HepG2 (cell line): Measurements from ENCODE around the gene SLBP. TPM values are rescaled to one million over a fixed set of nuclear protein-coding genes. Genes with fewer than 3 reads are reported as not detected.

Experiments used
- AGO2 ChIP-seq: fragments of 200-400 bp; formaldehyde crosslinking; optimal IDR thresholded peaks from 2 replicates; pipeline ENCODE3; 2017; ENCODE audit warnings: mild to moderate bottlenecking, low read depth, low read length, moderate library complexity
- CAMTA2 ChIP-seq: sonication (generic); formaldehyde crosslinking; IDR thresholded peaks from 2 replicates; pipeline ENCODE4 v1.4.0; 2020; ENCODE audit warnings: mild to moderate bottlenecking, missing genetic modification reagents, borderline replicate concordance
- CCDC6 ChIP-seq: sonication (generic); formaldehyde crosslinking; IDR thresholded peaks from 2 replicates; pipeline ENCODE4 v1.8.1; 2022; ENCODE audit warnings: mild to moderate bottlenecking, missing genetic modification reagents, moderate library complexity
- CERS6 ChIP-seq: sonication (generic); formaldehyde crosslinking; IDR thresholded peaks from 2 replicates; pipeline ENCODE4 v1.5.0; 2020; ENCODE audit warnings: missing genetic modification reagents
- HNRNPUL1 ChIP-seq: fragments of 200-400 bp; formaldehyde crosslinking; IDR thresholded peaks from 2 replicates; pipeline ENCODE4 v1.6.1; 2017; ENCODE audit warnings: low read depth, mild to moderate bottlenecking, low read length, moderate library complexity
- HOXA3 ChIP-seq: sonication (generic); formaldehyde crosslinking; IDR thresholded peaks from 2 replicates; pipeline ENCODE4 v1.5.0; 2020; ENCODE audit warnings: missing genetic modification reagents
- MEIS2 ChIP-seq: sonication (generic); formaldehyde crosslinking; IDR thresholded peaks from 2 replicates; pipeline ENCODE4 v1.9.0; 2021; ENCODE audit warnings: mild to moderate bottlenecking, missing genetic modification reagents
- RFXANK ChIP-seq: IDR thresholded peaks from 2 replicates; pipeline ENCODE4 v1.6.1; 2016
- SP5 ChIP-seq: IDR thresholded peaks from 2 replicates; pipeline ENCODE4 v1.6.1; 2016; ENCODE audit warnings: low read depth, borderline replicate concordance
- TIGD3 ChIP-seq: sonication (generic); formaldehyde crosslinking; IDR thresholded peaks from 2 replicates; pipeline ENCODE4 v1.5.1; 2020; ENCODE audit warnings: mild to moderate bottlenecking, missing genetic modification reagents, borderline replicate concordance
- ZBTB7A ChIP-seq: sonication (generic); formaldehyde crosslinking; IDR thresholded peaks from 2 replicates; pipeline ENCODE4 v1.8.0; 2022; ENCODE audit warnings: mild to moderate bottlenecking, missing genetic modification reagents
- ZFP91 ChIP-seq: sonication (generic); formaldehyde crosslinking; IDR thresholded peaks from 2 replicates; pipeline ENCODE4 v1.9.0; 2022; ENCODE audit warnings: missing genetic modification reagents, mild to moderate bottlenecking, borderline replicate concordance
- ZKSCAN5 ChIP-seq: sonication (generic); formaldehyde crosslinking; IDR thresholded peaks from 2 replicates; pipeline ENCODE4 v1.5.1; 2020; ENCODE audit warnings: mild to moderate bottlenecking, missing genetic modification reagents
- ZNF160 ChIP-seq: sonication (generic); formaldehyde crosslinking; IDR thresholded peaks from 2 replicates; pipeline ENCODE4 v1.8.0; 2022; ENCODE audit warnings: mild to moderate bottlenecking, inconsistent platforms, missing genetic modification reagents
- ZNF230 ChIP-seq: sonication (generic); formaldehyde crosslinking; IDR thresholded peaks from 2 replicates; pipeline ENCODE4 v1.4.0; 2020; ENCODE audit warnings: mild to moderate bottlenecking, missing genetic modification reagents
- ZNF235 ChIP-seq: sonication (generic); formaldehyde crosslinking; IDR thresholded peaks from 2 replicates; pipeline ENCODE4 v1.8.1; 2023; ENCODE audit warnings: mild to moderate bottlenecking, missing genetic modification reagents, borderline replicate concordance
- ZNF280B ChIP-seq: sonication (generic); formaldehyde crosslinking; IDR thresholded peaks from 2 replicates; pipeline ENCODE4 v1.5.0; 2020; ENCODE audit warnings: missing genetic modification reagents, mild to moderate bottlenecking, borderline replicate concordance
- ZNF567 ChIP-seq: sonication (generic); formaldehyde crosslinking; IDR thresholded peaks from 2 replicates; pipeline ENCODE4 v1.8.1; 2023; ENCODE audit warnings: mild to moderate bottlenecking, missing genetic modification reagents, borderline replicate concordance
- ZNF761 ChIP-seq: sonication (generic); formaldehyde crosslinking; conservative IDR thresholded peaks from 2 replicates; pipeline ENCODE4 v1.4.0; 2020; ENCODE audit warnings: mild to moderate bottlenecking, missing genetic modification reagents
- ZSCAN20 ChIP-seq: sonication (generic); formaldehyde crosslinking; IDR thresholded peaks from 2 replicates; pipeline ENCODE4 v1.4.0; 2020; ENCODE audit warnings: missing genetic modification reagents, mild to moderate bottlenecking, borderline replicate concordance
- polyA plus RNA-seq, 8 experiments: library from polyadenylated mRNA; depleted of rRNA in 3 of 8; stranded (reverse) in 7 of 8; unstranded in 1 of 8; fragments of >200 nt; fragmentation: Illumina TruSeq in 4 of 8; extraction: Trizol in 4 of 8; gene quantifications; 2 replicates each; pipeline versions ENCODE4 v1.2.1 to v1.2.3, GENCODE V29; 2011 to 2016; ENCODE audit warnings: low read depth in 4 of 8, missing spikeins in 1 of 8, mixed read lengths in 1 of 8; ENCODE audit not compliant: insufficient read depth in 1 of 8
- total RNA-seq, 5 experiments: library from RNA; depleted of rRNA; stranded (reverse); fragments of >200 nt; fragmentation: Illumina TruSeq; extraction: Trizol; gene quantifications; 2 replicates each; pipeline ENCODE4 v1.2.3, GENCODE V29; 2016; ENCODE audit warnings: low read depth in 1 of 5
- TF ChIP-seq, protein P1 (sequence below): sonication (generic); IDR thresholded peaks from 2 replicates; pipeline ENCODE4 v1.6.1; 2016; ENCODE audit warnings: low read depth, borderline replicate concordance
- TF ChIP-seq, protein P2 (sequence below): IDR thresholded peaks from 2 replicates; pipeline ENCODE4 v1.6.1; 2012; ENCODE audit warnings: inconsistent platforms

Gene SLBP
- total and polyA plus RNA-seq, 2 of the 13 experiments (the other 11 are each of a cell fraction or from before 2014, with no cell fraction given), result 43.9 to 104 TPM

DNA sequence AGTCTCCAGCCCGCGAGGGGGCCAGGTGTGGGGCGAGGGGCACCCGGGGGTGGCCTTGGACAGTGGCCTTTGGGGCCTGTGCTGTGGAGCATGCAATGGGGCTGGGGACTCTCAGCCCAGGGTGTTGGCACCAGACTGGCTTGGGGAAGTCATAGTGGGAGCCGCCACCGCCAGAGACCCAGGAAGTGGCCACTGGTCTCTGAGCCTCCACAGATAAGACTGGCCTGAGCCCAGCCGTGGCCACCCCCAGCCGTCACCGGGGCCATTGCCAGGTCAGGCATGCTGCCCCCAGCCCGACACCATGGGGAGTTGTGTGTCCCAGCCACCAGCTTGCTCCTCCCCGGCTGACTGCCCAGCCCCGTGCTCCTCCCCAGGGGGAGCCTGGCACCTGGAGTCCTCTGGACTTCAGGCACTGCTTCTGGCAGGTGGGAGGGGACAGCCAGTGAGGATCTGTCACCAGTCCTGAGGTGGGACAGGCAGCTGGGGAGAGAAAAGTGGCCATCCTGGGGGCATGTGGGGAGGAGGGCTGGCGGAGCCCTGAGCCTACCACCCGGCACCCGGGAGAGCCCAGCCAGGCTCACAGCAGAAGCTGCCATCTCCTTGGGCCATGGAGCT lies 41.7 kb upstream of the SLBP start (continued):
- 0 out of 2 replicates have a peak, but pooled peaks have one; percentile 35 for TF ChIP-seq ZSCAN20 (CRISPR knock-in tag)
- no peak for TF ChIP-seq ZNF235 (CRISPR knock-in tag)
- no peak for TF ChIP-seq CERS6 (CRISPR knock-in tag)
- no peak for TF ChIP-seq TIGD3
- no peak for TF ChIP-seq HNRNPUL1
- TF ChIP-seq MEIS2 (CRISPR knock-in tag), result peak; percentile 49
- TF ChIP-seq CAMTA2, result no peak
- TF ChIP-seq ZNF567, result no peak
- no peak for TF ChIP-seq RFXANK (CRISPR knock-in tag)
- TF ChIP-seq ZNF160 (CRISPR knock-in tag), result no peak
- peak; percentile 26; the same call in 1 of the 2 replicates for TF ChIP-seq SP5 (CRISPR knock-in tag)
- peak; percentile 43; the same call in 1 of the 2 replicates for TF ChIP-seq CCDC6 (CRISPR knock-in tag)
- TF ChIP-seq ZNF761 (CRISPR knock-in tag), result peak; percentile 57; the same call in 1 of the 2 replicates
- peak; percentile 37; the same call in 1 of the 2 replicates for TF ChIP-seq HOXA3 (CRISPR knock-in tag)
- peak; percentile 81 for TF ChIP-seq ZFP91 (CRISPR knock-in tag)
- TF ChIP-seq, protein P1, sequence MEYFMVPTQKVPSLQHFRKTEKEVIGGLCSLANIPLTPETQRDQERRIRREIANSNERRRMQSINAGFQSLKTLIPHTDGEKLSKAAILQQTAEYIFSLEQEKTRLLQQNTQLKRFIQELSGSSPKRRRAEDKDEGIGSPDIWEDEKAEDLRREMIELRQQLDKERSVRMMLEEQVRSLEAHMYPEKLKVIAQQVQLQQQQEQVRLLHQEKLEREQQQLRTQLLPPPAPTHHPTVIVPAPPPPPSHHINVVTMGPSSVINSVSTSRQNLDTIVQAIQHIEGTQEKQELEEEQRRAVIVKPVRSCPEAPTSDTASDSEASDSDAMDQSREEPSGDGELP, result peak; percentile 31; the same call in 1 of the 2 replicates
- peak; percentile 52; the same call in 1 of the 2 replicates for TF ChIP-seq ZBTB7A
- TF ChIP-seq, protein P2, sequence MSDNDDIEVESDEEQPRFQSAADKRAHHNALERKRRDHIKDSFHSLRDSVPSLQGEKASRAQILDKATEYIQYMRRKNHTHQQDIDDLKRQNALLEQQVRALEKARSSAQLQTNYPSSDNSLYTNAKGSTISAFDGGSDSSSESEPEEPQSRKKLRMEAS, result no peak
- 0 out of 2 replicates have a peak, but pooled peaks have one; percentile 18 for TF ChIP-seq ZKSCAN5
- peak; percentile 78; the same call in 1 of the 2 replicates for TF ChIP-seq ZNF280B (CRISPR knock-in tag)
- 0 out of 2 replicates have a peak, but pooled peaks have one; percentile 54 for TF ChIP-seq ZNF230
- TF ChIP-seq AGO2, result peak; percentile 61
